Gastroesophageal sphincter (tissue), 3 donors: Measurements from ENCODE around the gene SLBP.

Experiments
- CTCF ChIP-seq, 4 experiments: fragments of 200-600 bp in 2 of 4; fragments of 450-650 bp in 2 of 4; sonication (generic) in 1 of 4; IDR thresholded peaks; one replicate each; pipeline ENCODE4 v1.5.1; 2017 to 2019; ENCODE audit warnings: antibody characterized with exemption in 4 of 4, mild to moderate bottlenecking in 2 of 4, moderate library complexity in 2 of 4
- EP300 ChIP-seq: sonication (generic); formaldehyde crosslinking; IDR thresholded peaks from one replicate; pipeline ENCODE4 v1.6.1; 2017; ENCODE audit warnings: antibody characterized with exemption, mild to moderate bottlenecking
- POLR2A ChIP-seq, 2 donors: fragments of 450-650 bp; IDR thresholded peaks; one replicate each; pipeline ENCODE4 v1.6.1; 2017; ENCODE audit warnings: antibody characterized with exemption in 2 of 2, mild to moderate bottlenecking in 2 of 2, moderate library complexity in 1 of 2

- TF ChIP-seq CTCF (IDR thresholded peaks at IDR 0.05) (no peak), POLR2A (IDR thresholded peaks at IDR 0.05) (no peak), EP300 (no peak)
These were observed 16.2 kb downstream of the SLBP start for GRCh38 chr4:1695913-1696312.
